H54 (cell line): Measurements from ENCODE around the gene ARNT2.

ENCODE experiments used
- DNase-seq: peaks from one replicate; pipeline ENCODE4 v3.0.0; 2011; ENCODE audit warnings: low spot score, mixed read lengths; ENCODE audit not compliant: insufficient read length
- FAIRE-seq: peaks from 3 replicates; lab custom pipeline; 2011; peaks lifted over from hg19 to GRCh38; lab: Jason Lieb, UNC
- POLR2A ChIP-seq: IDR thresholded peaks from 2 replicates; pipeline ENCODE4 v1.6.1; 2011; ENCODE audit warnings: low read depth, mild to moderate bottlenecking, low read length

Gene ARNT2

GRCh38 chr15:80591938-80592825 lies 188.0 kb downstream of the ARNT2 start:
- FAIRE-seq (no peak), DNase-seq (no peak)
- TF ChIP-seq POLR2A = no peak

GRCh38 chr15:80593486-80594030 lies 189.4 kb downstream of the ARNT2 start:
- no peak for DNase-seq
- FAIRE-seq = no peak
- no peak for TF ChIP-seq POLR2A

GRCh38 chr15:80594091-80594889 lies 190.1 kb downstream of the ARNT2 start:
- DNase-seq = no peak
- FAIRE-seq = no peak
- no peak for TF ChIP-seq POLR2A

- no peak for TF ChIP-seq POLR2A
- FAIRE-seq = no peak
- no peak for DNase-seq
Measured at GRCh38 chr15:80595396-80595795, 191.2 kb downstream of the ARNT2 start.

GRCh38 chr15:80596521-80596976 lies 192.4 kb downstream of the ARNT2 start:
- no peak for TF ChIP-seq POLR2A
- FAIRE-seq (no peak), DNase-seq (no peak)

- no peak for TF ChIP-seq POLR2A
- FAIRE-seq (no peak), DNase-seq (no peak)
Measured at GRCh38 chr15:80597076-80597475, 192.9 kb downstream of the ARNT2 start.

- DNase-seq = no peak
Measured at GRCh38 chr15:80599359-80599758, 195.2 kb downstream of the ARNT2 start.

GRCh38 chr15:80600626-80601025 lies 196.4 kb downstream of the ARNT2 start:
- FAIRE-seq = no peak
- no peak for DNase-seq
- TF ChIP-seq POLR2A = no peak

More at GRCh38 chr15:80599359-80599758, 195.2 kb downstream of the ARNT2 start:
- FAIRE-seq = no peak
- no peak for TF ChIP-seq POLR2A

- DNase-seq (no peak), FAIRE-seq (no peak)
- TF ChIP-seq POLR2A = no peak
Measured at GRCh38 chr15:80601256-80601655, 197.1 kb downstream of the ARNT2 start.

GRCh38 chr15:80604583-80605575 lies 200.7 kb downstream of the ARNT2 start:
- FAIRE-seq = no peak
- DNase-seq = no peak
- no peak for TF ChIP-seq POLR2A

GRCh38 chr15:80605591-80606150 lies 201.5 kb downstream of the ARNT2 start:
- no peak for FAIRE-seq
- no peak for TF ChIP-seq POLR2A
- DNase-seq = no peak

GRCh38 chr15:80606511-80607071 lies 202.4 kb downstream of the ARNT2 start:
- no peak for DNase-seq
- no peak for TF ChIP-seq POLR2A
- no peak for FAIRE-seq
